ENCODE data around the gene XPO5.
"Not testable (repeated sequence)": the region's sequence is repeated elsewhere in the genome, so short reads cannot be mapped to it uniquely, and the experiment has no call there.

Gene XPO5

DNA sequence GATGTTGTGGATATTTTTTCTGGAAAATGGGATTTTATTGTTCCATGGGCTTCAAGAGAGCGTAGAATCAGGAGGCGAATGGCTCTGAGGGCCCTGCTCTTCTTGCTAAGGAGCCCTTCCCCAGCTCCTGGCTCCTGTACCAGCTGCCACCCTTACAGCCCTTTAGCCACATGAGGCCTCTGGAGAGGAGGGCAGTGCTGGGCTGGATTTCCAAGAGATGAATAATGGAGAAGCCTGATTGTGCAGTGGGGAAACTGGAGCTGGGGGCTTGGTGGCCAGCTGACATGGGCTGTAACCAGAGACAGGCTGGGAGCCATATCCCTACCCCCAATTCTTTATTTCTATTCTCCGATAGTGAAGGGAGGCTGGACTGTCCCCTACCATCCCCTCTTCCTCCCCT, 74.9 kb downstream of the XPO5 start:
- TF ChIP-seq, protein P1, sequence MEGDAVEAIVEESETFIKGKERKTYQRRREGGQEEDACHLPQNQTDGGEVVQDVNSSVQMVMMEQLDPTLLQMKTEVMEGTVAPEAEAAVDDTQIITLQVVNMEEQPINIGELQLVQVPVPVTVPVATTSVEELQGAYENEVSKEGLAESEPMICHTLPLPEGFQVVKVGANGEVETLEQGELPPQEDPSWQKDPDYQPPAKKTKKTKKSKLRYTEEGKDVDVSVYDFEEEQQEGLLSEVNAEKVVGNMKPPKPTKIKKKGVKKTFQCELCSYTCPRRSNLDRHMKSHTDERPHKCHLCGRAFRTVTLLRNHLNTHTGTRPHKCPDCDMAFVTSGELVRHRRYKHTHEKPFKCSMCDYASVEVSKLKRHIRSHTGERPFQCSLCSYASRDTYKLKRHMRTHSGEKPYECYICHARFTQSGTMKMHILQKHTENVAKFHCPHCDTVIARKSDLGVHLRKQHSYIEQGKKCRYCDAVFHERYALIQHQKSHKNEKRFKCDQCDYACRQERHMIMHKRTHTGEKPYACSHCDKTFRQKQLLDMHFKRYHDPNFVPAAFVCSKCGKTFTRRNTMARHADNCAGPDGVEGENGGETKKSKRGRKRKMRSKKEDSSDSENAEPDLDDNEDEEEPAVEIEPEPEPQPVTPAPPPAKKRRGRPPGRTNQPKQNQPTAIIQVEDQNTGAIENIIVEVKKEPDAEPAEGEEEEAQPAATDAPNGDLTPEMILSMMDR (conservative IDR thresholded peaks at IDR 0.05), result no peak
- H3K27ac ChIP-seq, result no peak overlapping the region

DNA sequence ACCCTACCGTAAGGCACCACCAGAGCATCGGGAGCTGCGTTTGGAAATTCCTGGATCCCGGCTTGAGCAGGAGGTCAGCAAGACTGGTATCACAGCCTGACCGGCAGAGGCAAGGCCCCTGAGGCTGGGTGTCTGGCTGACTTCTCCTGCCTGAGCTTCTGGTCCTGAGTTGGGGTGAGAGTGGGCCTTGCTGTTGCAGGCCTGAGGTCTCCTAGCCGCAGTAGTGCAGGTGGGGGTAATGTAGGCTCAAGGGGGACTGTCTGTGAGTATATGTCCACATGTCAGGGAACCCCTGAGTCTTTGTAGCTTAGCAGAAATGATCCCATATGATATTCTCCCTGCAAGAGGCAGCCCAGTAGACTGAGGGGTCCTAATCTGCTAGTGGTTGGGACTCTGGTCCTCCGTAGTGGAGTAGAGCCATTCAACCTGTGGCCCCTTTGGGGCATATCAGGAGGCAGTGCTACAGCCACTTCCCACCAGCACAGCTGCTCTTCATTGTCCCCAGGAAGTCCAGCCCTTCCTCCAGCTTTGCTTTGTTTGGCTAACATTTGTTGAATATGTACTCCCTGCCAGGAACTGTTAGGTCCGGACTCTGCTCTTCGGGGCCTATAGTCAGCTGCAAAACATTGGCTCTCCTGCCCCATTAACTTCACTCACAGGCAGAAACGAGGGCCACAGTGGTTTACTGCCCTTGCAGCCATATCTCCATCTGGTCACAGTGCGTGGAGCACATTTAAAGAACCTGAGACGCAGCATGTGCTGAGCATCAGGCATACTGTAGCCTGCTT, 76.6 kb downstream of the XPO5 start:
- TF ChIP-seq, protein P1 (conservative IDR thresholded peaks at IDR 0.05), result no peak
- H3K27ac ChIP-seq, result no peak overlapping the region

DNA sequence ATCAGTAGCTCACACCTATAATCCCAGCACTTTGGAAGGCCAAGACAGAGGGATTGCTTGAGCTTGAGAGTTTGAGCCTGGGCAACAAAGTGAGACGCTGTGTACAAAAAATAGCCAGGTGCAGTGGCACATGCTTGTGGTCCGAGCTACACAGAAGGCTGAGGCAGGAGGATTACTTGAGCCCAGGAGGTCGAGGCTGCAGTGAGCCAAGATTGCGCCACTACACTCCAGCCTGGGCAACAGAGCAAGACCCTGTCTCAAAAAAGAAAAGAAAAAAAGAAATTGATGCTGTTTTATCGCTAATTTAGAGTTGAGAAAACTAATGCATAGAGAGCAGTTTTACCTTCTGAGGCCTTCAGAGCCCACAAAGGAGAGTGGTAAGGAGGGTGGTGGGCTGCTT, 77.5 kb downstream of the XPO5 start:
- not testable (repeated sequence) for H3K27ac ChIP-seq

DNA sequence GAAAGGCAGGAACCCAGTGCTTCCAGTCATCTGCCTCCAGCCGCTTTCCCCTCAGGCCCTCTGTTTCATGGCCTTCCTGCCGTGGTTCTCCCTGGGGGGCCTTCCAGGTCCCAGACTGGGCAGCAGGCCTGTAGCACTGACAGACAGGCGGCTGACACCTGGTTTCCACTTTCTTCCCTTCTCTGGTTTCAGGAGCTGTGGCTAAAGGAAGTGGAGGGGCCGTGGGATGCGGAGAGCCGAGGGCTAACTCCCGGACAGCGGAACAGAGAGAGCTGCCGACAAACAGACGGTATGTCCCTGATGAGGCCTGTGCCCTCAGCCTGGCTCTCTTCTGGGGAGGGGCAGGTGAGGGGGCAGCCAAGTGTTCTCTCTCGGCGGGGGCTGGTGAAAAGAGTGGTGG, 78.1 kb downstream of the XPO5 start:
- TF ChIP-seq, protein P1 (conservative IDR thresholded peaks at IDR 0.05), result no peak
- no peak overlapping the region for H3K27ac ChIP-seq

- TF ChIP-seq, protein P1 (conservative IDR thresholded peaks at IDR 0.05), result no peak
- no peak overlapping the region for H3K27ac ChIP-seq
Observed at GRCh38 chr6:43497129-43497396, 78.8 kb downstream of the XPO5 start.

DNA sequence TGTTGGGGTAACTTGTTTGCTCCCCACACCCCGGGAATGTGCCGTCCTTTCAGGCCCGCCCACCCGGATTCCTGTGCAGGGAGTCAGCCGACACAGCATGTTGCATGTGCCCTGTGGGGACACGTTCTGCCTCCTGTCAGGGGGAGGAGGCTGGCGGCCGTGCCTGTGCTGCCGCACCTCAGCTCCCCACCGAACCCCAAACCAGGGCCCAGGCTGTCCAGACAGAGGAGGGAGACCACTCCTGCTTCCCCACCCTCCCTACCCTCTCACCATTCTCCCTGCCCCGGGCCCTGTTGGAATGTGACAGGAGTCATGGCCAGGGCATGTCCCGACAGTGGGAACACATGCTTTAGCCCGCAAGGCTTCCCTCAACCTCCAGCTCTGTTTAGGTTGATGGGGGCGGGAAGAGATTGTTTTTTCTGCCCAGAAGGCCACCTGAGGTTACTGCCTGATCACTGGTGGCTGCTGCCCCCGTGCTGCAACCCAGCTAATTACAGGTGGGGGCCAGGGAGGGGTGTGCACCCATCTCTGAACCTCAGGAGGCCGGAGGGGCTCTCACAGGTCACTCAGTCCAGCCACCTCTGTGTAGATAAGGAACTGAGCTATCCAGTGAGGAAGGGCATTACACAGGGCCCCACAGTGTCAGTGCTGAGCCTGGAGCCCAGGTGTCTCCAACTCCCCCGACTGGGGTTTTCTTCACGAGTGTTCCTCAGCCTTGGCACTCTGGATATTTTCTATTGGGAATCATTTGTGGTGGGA, 79.3 kb downstream of the XPO5 start:
- H3K27ac ChIP-seq, result peak overlapping the region; percentile 14; the same call in 1 of the 2 replicates

GRCh38 chr6:43495409-43495941, 80.4 kb downstream of the XPO5 start:
- peak overlapping the region; percentile 14; the same call in 1 of the 2 replicates for H3K27ac ChIP-seq
- TF ChIP-seq, protein P1 (conservative IDR thresholded peaks at IDR 0.05), result peak; percentile 28; the same call in 1 of the 2 replicates

More for the DNA sequence above, 79.3 kb downstream of the XPO5 start:
- TF ChIP-seq, protein P1 (conservative IDR thresholded peaks at IDR 0.05), result peak; percentile 57

All from VCaP (cell line).